NCI-H510A (cell line): ENCODE data around the gene CERCAM.

Experiments used
- DNase-seq: peaks from one replicate; lab custom pipeline; 2025; lab: John Stamatoyannopoulos, UW

CERCAM gene, protein sequence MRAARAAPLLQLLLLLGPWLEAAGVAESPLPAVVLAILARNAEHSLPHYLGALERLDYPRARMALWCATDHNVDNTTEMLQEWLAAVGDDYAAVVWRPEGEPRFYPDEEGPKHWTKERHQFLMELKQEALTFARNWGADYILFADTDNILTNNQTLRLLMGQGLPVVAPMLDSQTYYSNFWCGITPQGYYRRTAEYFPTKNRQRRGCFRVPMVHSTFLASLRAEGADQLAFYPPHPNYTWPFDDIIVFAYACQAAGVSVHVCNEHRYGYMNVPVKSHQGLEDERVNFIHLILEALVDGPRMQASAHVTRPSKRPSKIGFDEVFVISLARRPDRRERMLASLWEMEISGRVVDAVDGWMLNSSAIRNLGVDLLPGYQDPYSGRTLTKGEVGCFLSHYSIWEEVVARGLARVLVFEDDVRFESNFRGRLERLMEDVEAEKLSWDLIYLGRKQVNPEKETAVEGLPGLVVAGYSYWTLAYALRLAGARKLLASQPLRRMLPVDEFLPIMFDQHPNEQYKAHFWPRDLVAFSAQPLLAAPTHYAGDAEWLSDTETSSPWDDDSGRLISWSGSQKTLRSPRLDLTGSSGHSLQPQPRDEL

DNA sequence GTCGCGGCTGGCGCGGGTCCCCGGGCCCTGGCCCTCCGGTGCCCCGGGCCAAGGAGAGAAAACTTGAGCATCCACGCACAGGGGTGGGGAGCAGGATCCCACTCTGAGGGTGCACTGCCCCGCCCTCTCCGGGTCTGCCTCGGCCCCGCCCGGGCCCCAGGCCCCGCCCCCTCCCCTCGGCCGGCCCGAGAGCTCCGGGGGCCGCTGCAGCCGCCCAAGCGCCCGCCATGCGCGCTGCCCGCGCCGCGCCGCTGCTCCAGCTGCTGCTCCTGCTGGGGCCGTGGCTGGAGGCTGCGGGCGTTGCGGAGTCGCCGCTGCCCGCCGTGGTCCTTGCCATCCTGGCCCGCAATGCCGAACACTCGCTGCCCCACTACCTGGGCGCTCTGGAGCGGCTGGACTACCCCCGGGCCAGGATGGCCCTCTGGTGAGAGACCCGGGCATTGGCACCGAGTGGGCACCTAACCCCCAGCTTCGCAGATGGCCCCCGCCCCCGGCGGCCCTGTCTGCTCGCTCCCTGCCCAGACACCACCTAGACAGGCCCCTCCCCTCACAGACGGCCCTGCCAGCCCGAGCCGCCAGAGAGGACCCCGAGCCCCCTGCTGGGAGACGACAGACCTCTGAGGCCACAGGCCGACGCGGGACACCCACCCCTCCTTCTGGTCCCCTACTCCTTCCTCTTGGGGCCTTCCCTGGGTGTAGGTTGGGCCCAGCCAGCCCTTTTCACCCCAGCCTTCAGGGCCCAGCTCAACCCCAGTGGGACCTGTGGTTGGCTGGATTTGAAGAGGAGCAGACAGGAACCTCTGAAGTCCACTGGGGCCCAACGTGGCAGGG, at the start of gene CERCAM:
Gene CERCAM, plus strand, starts transcription at position 207 of the 831 bp plus-strand sequence. Its CDS starts 21 bp downstream, at position 228.
- no peak for DNase-seq

DNA sequence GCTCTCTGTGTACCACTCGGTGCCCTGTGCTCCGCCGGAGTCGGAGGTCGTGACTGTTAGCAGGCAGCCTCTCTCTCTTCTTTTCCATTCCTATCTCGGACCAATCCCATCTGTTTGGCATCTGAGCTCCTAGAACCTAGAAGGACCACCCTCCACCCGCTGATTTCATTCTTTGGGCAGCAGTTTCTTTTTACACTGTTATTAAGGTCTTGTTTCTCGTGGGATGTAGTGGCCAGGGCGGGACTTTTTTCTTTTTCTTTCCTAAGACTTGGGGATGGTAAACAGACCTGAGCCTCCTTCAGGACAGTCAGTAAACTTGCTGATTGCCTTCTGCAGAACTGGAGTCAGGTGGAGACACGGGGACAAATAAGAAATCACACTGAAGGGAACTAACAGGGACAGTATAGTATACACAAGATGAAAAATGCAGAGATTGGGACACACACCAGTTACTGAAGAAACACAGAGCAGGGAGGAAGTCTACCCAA, 49.0 kb upstream of the CERCAM start:
- no peak for DNase-seq

GRCh38 chr9:128372188-128372641, 48.4 kb upstream of the CERCAM start:
- no peak for DNase-seq

DNA sequence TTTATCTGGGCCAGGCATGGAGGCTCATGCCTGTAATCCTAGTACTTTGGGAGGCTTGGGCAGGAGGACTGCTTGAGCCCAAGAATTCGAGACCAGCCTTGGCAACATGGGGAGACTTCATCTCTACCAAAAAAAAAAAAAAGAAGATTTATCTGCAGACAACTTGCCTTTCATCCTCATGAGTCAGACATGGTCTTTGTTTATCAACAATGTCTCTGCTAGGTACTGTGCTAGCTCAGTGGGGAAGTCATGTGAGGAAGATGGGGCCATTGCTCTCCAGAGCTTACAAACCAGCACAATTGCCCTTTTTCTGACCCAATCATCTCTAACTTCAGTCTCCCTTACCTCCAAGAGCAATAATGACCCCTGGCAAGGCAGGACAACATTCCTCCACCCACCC, 47.9 kb upstream of the CERCAM start:
- no peak for DNase-seq

DNA sequence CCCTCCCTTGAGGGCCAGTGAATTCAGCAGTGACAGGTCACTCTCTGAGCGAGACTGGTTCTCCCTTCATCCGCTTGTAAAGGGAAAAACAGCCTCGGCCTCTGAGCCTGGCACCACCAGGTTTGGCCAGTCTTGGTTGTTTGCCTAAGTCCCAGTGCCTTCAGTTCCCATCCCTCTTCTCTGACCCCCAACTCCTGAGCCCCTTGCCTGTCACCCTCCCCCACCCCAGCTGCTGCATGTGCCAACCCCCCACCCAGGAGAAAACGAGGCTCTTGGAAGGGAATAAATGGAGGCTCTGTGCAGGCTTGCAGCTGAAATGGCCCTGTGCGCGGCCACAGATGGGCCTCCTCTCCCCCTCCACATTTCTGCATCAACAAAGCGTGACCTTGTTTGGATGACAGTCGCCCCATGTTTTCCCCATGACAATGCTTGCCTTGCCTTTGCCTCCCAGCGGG, 46.4 kb upstream of the CERCAM start:
- no peak for DNase-seq

DNA sequence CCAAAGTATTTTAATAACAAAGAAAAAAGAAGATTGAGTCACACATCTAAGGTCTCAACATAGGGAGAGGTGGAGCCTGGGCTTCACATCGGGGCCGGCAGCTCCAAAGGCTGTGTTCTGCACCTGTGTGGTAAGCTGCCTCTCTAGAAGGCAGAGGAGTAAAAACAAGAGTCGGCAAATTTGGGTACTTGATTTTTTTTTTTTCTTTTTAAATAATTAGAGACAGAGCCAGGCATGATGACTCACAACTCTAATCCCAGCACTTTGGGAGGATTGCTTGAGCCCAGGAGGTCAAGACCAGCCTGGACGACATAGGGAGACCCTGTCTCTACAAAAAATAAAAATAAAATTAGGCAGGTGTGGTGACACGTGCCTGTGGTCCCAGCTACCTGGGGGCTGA, 44.8 kb upstream of the CERCAM start:
- no peak for DNase-seq

DNA sequence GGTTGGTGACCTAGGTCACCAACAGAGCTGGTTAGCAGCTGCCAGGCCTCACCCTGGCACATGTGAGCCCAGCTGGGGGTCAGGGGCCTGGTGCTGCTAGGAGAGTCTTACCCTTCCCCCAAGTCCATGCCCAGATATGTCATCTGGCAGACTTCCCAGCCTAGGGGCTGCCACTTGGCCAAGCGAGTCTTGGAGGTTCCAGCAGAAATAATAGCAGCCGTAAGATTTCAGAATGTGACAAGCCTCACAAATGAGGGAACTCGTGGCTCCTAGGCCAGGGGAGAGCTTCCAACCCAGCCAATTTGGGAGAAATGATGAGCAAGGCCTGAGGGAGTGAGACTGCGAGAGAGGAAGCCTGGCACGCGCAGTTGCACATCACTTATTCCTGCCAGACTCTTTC, 38.4 kb upstream of the CERCAM start:
- DNase-seq: no peak

GRCh38 chr9:128383007-128383753, 37.5 kb upstream of the CERCAM start:
- DNase-seq: no peak

DNA sequence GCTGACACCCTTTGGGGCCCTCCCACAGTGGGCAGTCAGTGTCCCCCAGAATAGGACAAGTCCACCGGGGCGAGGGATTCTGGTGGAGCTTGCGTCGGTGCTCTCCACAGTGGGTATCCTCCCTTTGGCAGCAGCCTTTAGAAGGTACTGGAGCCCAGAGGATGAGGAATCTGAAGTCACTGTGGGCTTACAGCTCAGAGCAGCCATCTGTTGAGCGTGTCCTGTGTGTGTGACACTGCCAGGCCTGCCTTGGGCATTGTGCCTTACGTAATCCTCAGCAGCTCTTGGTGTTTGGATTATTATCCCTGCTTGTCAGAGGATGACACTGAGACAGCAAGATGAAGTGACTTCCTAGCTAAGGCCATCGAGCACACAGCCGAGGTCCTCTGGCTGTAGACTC, 36.9 kb upstream of the CERCAM start:
- no peak for DNase-seq

GRCh38 chr9:128384801-128385495, 35.7 kb upstream of the CERCAM start:
- no peak for DNase-seq

- no peak for DNase-seq
These were observed 34.9 kb upstream of the CERCAM start for GRCh38 chr9:128385496-128386460.

GRCh38 chr9:128388150-128388549, 32.5 kb upstream of the CERCAM start:
- DNase-seq: no peak

- DNase-seq: peak; percentile 40
These were observed 31.1 kb upstream of the CERCAM start for GRCh38 chr9:128389395-128390149.

GRCh38 chr9:128390150-128390812, 30.4 kb upstream of the CERCAM start:
- DNase-seq: peak; percentile 37

GRCh38 chr9:128390813-128391711, 29.6 kb upstream of the CERCAM start:
- DNase-seq: no peak

GRCh38 chr9:128391956-128392301, 28.7 kb upstream of the CERCAM start:
- DNase-seq: no peak

DNA sequence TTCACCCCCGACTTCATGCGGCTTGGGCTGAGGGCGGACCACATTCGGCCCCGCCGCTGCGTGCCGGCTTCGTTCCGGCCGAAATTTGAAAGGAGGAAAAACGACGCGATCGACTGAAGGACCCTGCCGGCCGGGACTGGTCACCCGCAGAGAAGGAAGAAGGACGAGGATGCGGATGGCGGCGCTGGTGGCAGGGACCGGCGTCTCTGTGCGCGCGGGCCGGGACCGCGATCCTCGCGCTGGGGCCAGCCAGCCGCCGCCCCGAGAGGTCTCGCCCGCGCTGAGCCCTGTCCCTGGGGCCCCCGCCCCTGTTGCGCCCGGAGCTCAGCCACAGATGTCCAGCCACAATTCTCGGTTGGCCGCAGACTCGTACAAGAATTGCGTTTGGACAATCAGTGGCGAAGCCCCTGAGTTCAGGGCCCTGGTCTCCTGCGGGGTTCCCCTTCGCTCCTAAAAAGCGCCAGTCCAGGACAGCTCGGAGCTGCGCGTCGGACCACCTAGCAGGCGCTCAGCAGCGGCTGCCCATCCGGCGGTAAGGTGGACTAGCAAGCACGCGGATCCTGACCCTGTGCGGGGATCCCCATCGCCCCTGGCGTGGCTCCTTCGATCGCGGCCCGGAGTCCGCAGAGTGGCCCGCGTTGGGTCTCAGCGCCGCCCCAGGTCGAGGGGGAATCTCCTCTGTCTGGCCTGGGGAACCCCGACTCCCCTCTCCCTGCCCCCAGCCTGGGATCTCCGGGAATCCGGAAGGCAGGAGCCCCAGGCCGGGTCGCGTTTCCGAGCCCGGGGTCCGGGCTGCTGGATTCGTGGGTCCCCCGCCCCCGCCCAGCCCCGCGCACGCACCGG, 28.1 kb upstream of the CERCAM start:
- DNase-seq: no peak
